OCI-LY7 (cell line): ENCODE results near the gene IL17RD. TPM values are rescaled to one million over a fixed set of nuclear protein-coding genes. Genes with fewer than 3 reads are reported as not detected.

Experiments
- BruUV-seq: library from RNA; stranded (reverse); fragments of 400-500 nt; replicated peaks from 2 replicates; lab custom pipeline; 2021; lab: Mats Ljungman, UMichigan
- CTCF ChIA-PET: fragments of 300-600 bp; sonication (Branson Sonifier 250); formaldehyde crosslinking; loops from one replicate; lab custom pipeline; 2022; ENCODE audit warnings: antibody characterized with exemption; ENCODE audit not compliant: unreplicated experiment; lab: Charles Lee
- POLR2A ChIA-PET: fragments of 300-600 bp; sonication (Branson Sonifier 250); formaldehyde crosslinking; loops from one replicate; lab custom pipeline; 2022; ENCODE audit warnings: antibody characterized with exemption; lab: Charles Lee
- DNase-seq: peaks from one replicate; pipeline ENCODE4 v3.0.0-alpha.2; 2015; ENCODE audit warnings: low spot score
- H2AFZ ChIP-seq: fragments of 200-600 bp; sonication (generic), shearing (Covaris generic); 2 replicates; pipeline ENCODE4 v1.6.1; 2014; ENCODE audit warnings: mild to moderate bottlenecking, antibody characterized with exemption, low read length, moderate library complexity
- H3K27ac ChIP-seq: fragments of 200-600 bp; sonication (generic); 2 replicates; pipeline ENCODE4 v1.5.1; 2014; ENCODE audit warnings: mixed run types, low read depth, mild to moderate bottlenecking, moderate library complexity, low read length, inconsistent platforms; ENCODE audit not compliant: poor library complexity, severe bottlenecking
- H3K36me3 ChIP-seq: fragments of 200-600 bp; sonication (generic); 2 replicates; pipeline ENCODE4 v1.6.1; 2014; ENCODE audit warnings: mild to moderate bottlenecking, antibody characterized with exemption, low read length, moderate library complexity, mixed read lengths; ENCODE audit not compliant: insufficient read depth
- H3K4me1 ChIP-seq: fragments of 200-600 bp; sonication (generic); 2 replicates; pipeline ENCODE4 v1.5.1; 2014; ENCODE audit warnings: mild to moderate bottlenecking, low read length; ENCODE audit not compliant: insufficient read depth, poor library complexity, severe bottlenecking
- H3K4me2 ChIP-seq: fragments of 200-600 bp; sonication (generic); 2 replicates; pipeline ENCODE4 v1.6.1; 2014; ENCODE audit warnings: mild to moderate bottlenecking, low read length
- H3K4me3 ChIP-seq: fragments of 200-600 bp; sonication (generic); 2 replicates; pipeline ENCODE4 v1.5.1; 2014; ENCODE audit warnings: mild to moderate bottlenecking, low read depth, low read length; ENCODE audit not compliant: poor library complexity, severe bottlenecking
- H3K79me2 ChIP-seq: fragments of 200-600 bp; sonication (generic); 2 replicates; pipeline ENCODE4 v1.6.1; 2016; ENCODE audit warnings: low read depth, mild to moderate bottlenecking, low read length, moderate library complexity, mixed read lengths; ENCODE audit not compliant: insufficient read depth
- H3K9me2 ChIP-seq: fragments of 200-600 bp; sonication (generic); 2 replicates; pipeline ENCODE4 v1.6.1; 2016; ENCODE audit warnings: mild to moderate bottlenecking, low read length, mixed read lengths; ENCODE audit not compliant: insufficient read depth
- H3K9me3 ChIP-seq: fragments of 200-600 bp; sonication (generic); 2 replicates; pipeline ENCODE4 v1.6.1; 2014; ENCODE audit warnings: mild to moderate bottlenecking, mixed run types, low read length, mixed read lengths
- H4K20me1 ChIP-seq: fragments of 200-600 bp; sonication (generic); 2 replicates; pipeline ENCODE4 v1.6.1; 2014; ENCODE audit warnings: mild to moderate bottlenecking, antibody characterized with exemption, low read length, moderate library complexity, mixed read lengths; ENCODE audit not compliant: insufficient read depth
- EZH2phosphoT487 ChIP-seq: fragments of 200-600 bp; sonication (generic); IDR thresholded peaks from 2 replicates; pipeline ENCODE4 v1.6.1; 2018; ENCODE audit warnings: low read depth, borderline replicate concordance, mild to moderate bottlenecking, mixed run types, antibody characterized with exemption, low read length, moderate library complexity, mixed read lengths
- intact Hi-C: fragments of 100-400 bp; cut with micrococcal nuclease; formaldehyde crosslinking; loops from one replicate; pipeline ENCODE4 v1.10.0; 2022; ENCODE audit not compliant: unreplicated experiment
- total RNA-seq, 2 experiments: library from RNA; depleted of rRNA in 1 of 2; stranded (reverse); fragments of >200 nt in 1 of 2; shearing (Covaris generic) in 1 of 2; gene quantifications; 2 replicates each; pipeline ENCODE4 v1.2.3, GENCODE V29; 2014 to 2022
- TF ChIP-seq, protein P1 (sequence below): fragments of 200-600 bp; sonication (generic); conservative IDR thresholded peaks from 2 replicates; pipeline ENCODE4 v1.5.1; 2014; ENCODE audit warnings: mild to moderate bottlenecking, antibody characterized with exemption, low read length, moderate library complexity, mixed read lengths

IL17RD gene
- total RNA-seq, 2 experiments from 2014 or later = 0.06 to 0.36 TPM

DNA sequence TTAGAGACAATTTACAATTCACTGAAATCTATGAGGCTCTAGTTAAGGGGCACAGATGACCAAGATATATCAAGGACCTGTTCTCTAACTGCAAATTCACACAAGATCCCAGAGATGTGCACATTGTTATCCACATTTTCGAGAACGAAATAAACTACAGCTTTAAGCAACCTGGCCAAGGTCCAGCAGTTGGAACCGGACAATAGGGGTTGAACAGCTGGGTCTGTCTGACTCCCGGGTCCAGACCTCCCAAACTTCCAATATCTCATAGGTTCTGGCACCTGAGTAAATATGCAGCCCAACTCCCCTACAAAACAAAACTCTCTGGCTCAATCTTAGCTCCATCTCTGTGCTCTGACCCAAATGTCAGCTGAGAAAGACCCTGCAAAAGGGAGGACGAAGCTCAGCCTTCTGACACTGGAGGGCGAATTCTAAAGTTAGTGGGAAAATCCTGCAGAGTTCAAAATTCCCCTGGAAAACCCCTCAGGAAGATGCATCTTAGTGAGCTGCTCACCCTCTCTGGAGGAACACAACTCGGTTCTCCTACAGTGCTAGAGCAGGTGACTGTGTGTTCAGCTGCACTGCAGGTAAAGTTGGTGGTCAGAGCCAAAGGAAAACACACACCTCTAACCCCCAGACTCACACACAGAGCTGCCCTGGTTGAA, 118.9 kb downstream of the IL17RD start:
- intact Hi-C loops = no loop called here
- H4K20me1 ChIP-seq = no peaks in the 10 kb centered on the region
- H3K27ac ChIP-seq = no peak overlapping the region
- H3K9me2 ChIP-seq = no peaks in the 10 kb centered on the region
- H3K4me1 ChIP-seq = peaks cover 47% of the 10 kb centered on the region
- ChIA-PET POLR2A (interaction anchor here (0.7 to 1.7 kb wide), 6 partner anchors 11 to 38 kb away, joined by 3 to 6 read pairs (median 4); no protein-coding TSS in a partner anchor), CTCF (interaction anchor here (1.2 to 1.9 kb wide), 3 partner anchors 26 to 50 kb away, joined by 3 to 5 read pairs (median 4); no protein-coding TSS in a partner anchor)
- H2AFZ ChIP-seq = no peak overlapping the region
- H3K36me3 ChIP-seq = peaks cover 5% of the 10 kb centered on the region; the same call in 1 of the 2 replicates
- H3K79me2 ChIP-seq = 0 out of 2 replicates have a peak, but pooled peaks cover 4% of the 10 kb centered on the region
- no TSS peak for BruUV-seq
- H3K9me3 ChIP-seq = no peaks in the 10 kb centered on the region
- TF ChIP-seq, protein P1, sequence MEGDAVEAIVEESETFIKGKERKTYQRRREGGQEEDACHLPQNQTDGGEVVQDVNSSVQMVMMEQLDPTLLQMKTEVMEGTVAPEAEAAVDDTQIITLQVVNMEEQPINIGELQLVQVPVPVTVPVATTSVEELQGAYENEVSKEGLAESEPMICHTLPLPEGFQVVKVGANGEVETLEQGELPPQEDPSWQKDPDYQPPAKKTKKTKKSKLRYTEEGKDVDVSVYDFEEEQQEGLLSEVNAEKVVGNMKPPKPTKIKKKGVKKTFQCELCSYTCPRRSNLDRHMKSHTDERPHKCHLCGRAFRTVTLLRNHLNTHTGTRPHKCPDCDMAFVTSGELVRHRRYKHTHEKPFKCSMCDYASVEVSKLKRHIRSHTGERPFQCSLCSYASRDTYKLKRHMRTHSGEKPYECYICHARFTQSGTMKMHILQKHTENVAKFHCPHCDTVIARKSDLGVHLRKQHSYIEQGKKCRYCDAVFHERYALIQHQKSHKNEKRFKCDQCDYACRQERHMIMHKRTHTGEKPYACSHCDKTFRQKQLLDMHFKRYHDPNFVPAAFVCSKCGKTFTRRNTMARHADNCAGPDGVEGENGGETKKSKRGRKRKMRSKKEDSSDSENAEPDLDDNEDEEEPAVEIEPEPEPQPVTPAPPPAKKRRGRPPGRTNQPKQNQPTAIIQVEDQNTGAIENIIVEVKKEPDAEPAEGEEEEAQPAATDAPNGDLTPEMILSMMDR = no peak
- no peak for TF ChIP-seq EZH2phosphoT487
- H3K4me3 ChIP-seq = no peak overlapping the region
- H3K4me2 ChIP-seq = no peak overlapping the region
- DNase-seq = no peak

- Histone ChIP-seq H3K9me2 (no peaks in the 10 kb centered on the region), H3K4me3 (no peak overlapping the region), H3K4me2 (no peak overlapping the region), H3K36me3 (peaks cover 5% of the 10 kb centered on the region; the same call in 1 of the 2 replicates), H3K9me3 (no peaks in the 10 kb centered on the region), H2AFZ (no peak overlapping the region), H4K20me1 (no peaks in the 10 kb centered on the region), H3K79me2 (no peaks in the 10 kb centered on the region; the same call in 1 of the 2 replicates), H3K27ac (no peak overlapping the region), H3K4me1 (peaks cover 33% of the 10 kb centered on the region)
- CTCF ChIA-PET = no interaction called here
- no peak for TF ChIP-seq EZH2phosphoT487
- TF ChIP-seq, protein P1 = no peak
- no peak for DNase-seq
- POLR2A ChIA-PET = no interaction called here
- intact Hi-C loops = no loop called here
- no TSS peak for BruUV-seq
Measured at GRCh38 chr3:57043518-57043917, 121.6 kb downstream of the IL17RD start.

DNA sequence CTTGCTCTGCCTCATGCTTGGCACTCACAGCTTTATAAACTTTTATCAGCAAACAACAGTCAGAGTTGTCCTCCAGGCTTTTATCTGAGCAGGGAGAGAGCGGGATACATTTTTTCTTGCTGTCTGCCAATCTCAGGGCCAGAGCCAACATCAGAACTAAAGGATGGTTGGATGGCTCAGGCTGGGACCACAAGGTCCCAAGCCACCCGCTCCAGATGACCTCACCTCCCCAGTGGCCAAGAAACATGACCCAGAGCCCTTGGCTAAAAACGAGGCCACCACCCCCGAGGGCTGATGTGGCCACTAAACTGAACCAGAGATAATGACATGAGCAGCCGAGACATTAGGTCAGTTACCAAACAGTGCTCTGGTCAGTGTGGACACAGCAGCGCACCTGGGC, 123.5 kb downstream of the IL17RD start:
- H3K27ac ChIP-seq = no peak overlapping the region
- no peaks in the 10 kb centered on the region for H4K20me1 ChIP-seq
- TF ChIP-seq, protein P1 = no peak
- no peaks in the 10 kb centered on the region for H3K9me3 ChIP-seq
- ChIA-PET POLR2A (no interaction called here), CTCF (no interaction called here)
- intact Hi-C loops = no loop called here
- DNase-seq = no peak
- peaks cover 5% of the 10 kb centered on the region; the same call in 1 of the 2 replicates for H3K36me3 ChIP-seq
- H3K4me2 ChIP-seq = no peak overlapping the region
- H3K79me2 ChIP-seq = no peaks in the 10 kb centered on the region; the same call in 1 of the 2 replicates
- H3K9me2 ChIP-seq = no peaks in the 10 kb centered on the region
- no peak overlapping the region for H3K4me3 ChIP-seq
- BruUV-seq = no TSS peak
- H3K4me1 ChIP-seq = peaks cover 23% of the 10 kb centered on the region
- no peak overlapping the region for H2AFZ ChIP-seq
